GM18511 (cell line): ENCODE data around the gene PLCD1.
"Not testable (repeated sequence)": the region's sequence is repeated elsewhere in the genome, so short reads cannot be mapped to it uniquely, and the experiment has no call there.

Source experiments
- ATAC-seq: cut with Tn5 transposase; IDR thresholded peaks from one replicate; pipeline ENCODE4 v1.9.1; 2021; ENCODE audit warnings: mild to moderate bottlenecking, moderate library complexity; ENCODE audit not compliant: unreplicated experiment

PLCD1 gene

DNA sequence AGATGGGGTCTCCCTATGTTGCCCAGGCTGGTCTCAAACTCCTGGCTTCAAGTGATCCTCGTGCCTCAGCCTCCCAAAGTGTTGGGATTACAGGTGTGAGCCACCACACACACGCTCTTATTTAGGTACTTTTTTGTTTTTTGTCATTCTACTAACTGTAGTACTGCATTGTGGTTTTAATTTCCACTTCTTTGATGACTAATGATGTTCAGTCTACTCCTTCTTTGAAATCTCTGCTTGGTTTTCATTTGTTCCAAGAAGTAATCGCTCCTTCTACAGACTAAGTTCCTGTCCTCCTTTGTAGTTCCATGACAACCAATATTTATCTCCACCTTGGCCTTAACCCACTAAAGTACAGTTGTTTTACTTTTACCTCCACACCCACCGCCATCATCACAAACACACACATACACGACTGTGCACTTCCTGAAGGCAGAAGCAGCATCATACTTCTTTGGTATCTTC lies 9.0 kb upstream of the PLCD1 start:
- no peak for ATAC-seq

DNA sequence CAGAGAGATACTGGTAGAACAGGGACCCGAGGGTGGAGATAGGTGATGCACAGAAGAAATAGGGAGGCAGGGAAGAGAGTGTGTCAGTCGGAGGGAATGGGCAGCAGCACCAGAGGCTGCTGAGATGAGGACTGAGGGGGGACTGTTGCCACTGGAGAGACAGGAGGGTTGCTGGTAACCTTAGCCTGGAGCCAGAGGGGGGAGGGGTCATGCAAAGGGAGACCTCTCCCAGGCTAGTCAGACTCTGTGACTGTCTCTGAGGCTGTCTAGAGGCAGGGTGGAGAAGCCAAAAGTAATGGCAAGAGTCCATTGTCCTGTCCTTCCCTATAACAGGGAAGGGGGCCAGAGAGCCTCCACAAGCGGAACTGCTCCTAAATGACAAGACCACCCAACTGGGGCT lies 7.5 kb upstream of the PLCD1 start:
- no peak for ATAC-seq

DNA sequence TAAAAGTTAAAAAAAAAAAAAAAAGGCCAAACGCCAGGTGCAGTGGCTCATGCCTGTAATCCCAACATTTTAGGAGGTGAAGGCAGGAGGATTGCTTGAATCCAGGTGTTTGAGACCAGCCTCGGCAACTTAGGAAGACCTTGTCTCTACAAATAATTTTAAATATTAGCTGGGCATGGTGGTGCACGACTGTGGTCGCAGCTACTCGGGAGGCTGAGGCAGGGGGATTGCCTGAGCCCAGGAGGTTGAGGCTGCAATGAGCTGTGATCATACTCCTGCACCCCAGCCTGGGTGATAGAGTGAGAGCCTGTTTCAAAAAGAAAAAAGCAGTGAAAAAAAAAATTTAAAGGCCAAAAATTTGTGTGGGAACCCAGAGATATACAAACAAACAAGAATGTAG lies 6.8 kb upstream of the PLCD1 start:
- no peak for ATAC-seq

GRCh38 chr3:38034335-38034734 lies 4.9 kb upstream of the PLCD1 start:
- ATAC-seq = not testable (repeated sequence)

GRCh38 chr3:38033586-38033985 lies 4.1 kb upstream of the PLCD1 start:
- not testable (repeated sequence) for ATAC-seq

DNA sequence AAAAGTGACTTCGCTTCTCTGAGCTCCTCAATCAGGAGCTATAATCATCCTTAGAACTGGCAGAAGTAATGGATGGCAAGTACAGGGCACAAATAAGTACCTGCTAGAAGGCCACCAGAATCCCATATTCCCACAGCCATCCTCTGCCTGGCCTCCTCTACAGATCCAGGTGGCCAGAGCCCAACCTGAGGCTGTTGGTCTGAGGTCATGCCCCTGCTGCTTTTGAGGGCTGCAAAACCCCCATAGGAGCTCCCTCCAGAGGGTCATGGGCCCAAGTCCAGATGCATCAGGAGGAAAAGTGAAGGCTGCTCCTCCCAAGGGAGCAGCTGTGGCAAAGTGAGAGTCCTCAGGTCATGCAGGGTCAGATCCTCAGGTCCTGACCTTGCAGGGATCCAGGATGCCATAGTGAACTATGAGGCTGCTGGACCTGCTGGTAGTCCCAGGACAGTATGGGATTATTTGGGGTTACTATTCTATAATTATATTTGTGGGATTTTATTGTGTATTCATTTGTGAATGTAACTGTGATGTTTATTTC lies 3.0 kb upstream of the PLCD1 start:
- no peak for ATAC-seq

DNA sequence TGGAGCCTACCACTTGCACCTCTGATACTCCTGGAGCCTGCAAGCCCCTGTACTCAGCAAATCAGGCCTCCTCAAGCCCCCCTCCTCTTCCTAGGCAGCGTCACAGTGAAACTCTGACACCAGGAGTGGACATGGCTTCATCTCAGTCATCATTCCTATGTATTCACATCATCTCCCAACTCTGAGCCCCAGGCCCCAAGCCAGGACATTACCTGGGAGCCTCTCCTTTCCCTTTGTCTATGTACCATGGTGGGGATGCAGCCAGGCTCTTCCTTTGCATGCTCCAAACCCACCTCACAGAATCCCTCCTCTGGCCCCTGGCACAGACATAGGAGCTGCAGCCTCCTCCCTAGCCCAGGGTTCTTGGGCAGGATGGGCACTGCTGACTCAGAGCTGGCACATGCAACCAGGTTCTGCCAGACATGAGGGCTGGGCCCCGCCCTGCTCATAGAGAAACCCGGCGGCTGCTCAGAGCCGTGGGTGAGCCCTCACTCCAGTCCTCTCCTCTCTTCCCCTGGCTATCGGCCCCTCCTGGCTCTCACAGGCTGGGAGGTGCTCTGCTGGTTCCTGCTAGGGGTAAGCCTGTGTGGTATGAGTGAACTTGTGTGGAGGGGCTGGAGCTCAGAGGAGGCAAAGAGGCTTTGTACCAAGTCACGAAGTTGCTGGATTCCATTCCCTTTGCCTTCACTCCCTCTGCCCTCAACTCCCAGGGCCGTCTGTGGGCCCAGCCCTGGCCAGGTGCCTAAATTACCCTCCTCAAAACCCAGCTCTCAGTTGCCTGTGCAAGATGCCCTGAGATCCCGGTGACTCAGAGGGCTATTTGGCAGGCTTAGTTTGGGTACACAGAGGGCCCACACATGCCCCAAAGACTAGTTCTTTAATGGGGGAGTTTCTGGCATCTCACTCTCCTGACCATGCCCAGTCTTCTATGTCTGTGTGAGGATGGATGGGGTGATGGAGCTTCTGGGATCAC lies 1.9 kb upstream of the PLCD1 start:
- no peak for ATAC-seq

- ATAC-seq = no peak
These were observed 932 bp upstream of the PLCD1 start for GRCh38 chr3:38030126-38031021.

GRCh38 chr3:38028621-38029361 lies 651 bp downstream of the PLCD1 start:
- ATAC-seq = no peak

- ATAC-seq = no peak
These were observed 1.7 kb downstream of the PLCD1 start for GRCh38 chr3:38027466-38028465.

GRCh38 chr3:38026856-38027255 lies 2.6 kb downstream of the PLCD1 start:
- no peak for ATAC-seq

DNA sequence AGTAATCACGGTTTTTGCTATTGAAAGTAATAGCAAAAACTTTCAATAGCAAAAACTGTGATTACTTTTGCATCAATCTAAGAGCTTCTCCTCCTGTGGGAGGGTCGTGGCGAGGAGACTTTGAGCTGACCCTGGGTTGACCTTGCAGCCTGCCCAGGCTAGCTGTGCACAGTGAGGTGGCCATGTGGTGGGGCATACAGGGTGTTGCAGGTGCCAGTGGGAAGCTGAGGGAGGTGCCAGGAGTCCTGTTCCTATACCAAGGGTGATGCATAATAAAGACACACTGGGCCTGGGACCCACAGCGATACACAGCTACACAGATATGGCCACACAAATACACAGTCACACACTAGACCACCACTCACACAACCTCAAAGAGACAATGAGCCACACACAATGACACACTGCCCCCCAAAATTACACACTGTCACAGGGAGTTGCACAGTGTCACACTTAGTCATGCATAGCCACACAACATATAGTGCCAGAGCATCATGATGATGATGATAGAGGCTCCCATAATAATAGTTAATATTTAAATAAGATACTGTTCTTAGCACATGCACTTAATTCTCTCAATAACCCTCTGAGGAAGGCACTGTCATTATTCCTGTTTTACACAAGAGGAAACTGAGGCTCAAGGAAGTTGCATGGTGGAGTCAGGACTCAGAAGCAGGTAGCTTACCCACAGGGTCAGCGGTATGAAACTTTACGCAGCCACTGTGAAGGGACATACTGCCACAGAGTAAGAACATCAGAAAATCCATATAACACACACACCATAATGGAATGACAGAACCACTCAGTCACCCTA lies 6.3 kb downstream of the PLCD1 start:
- ATAC-seq = no peak

DNA sequence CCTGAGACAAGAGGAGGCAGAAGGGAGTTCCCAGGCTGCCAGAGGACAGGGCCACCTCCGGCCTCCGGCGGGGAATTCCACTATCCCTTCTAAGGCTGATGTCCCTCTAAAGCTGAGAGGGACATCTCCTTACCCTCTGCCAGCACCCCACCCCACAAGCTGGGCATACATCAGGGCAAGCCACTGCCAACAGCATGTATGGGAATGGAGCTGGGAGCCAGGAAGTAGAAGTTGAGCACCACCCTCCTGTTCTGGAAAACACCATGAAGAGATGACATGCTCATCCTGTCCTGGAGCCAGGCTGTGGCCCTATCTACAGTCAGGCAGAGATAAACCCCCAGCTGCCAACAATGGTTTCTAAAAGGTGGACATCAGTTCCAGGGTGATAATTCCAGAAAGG lies 7.1 kb downstream of the PLCD1 start:
- ATAC-seq = no peak

GRCh38 chr3:38021196-38021595 lies 8.2 kb downstream of the PLCD1 start:
- ATAC-seq = no peak

GRCh38 chr3:38020342-38020726 lies 9.1 kb downstream of the PLCD1 start:
- ATAC-seq = no peak

- no peak for ATAC-seq
These were observed 9.6 kb downstream of the PLCD1 start for GRCh38 chr3:38019658-38020341.

DNA sequence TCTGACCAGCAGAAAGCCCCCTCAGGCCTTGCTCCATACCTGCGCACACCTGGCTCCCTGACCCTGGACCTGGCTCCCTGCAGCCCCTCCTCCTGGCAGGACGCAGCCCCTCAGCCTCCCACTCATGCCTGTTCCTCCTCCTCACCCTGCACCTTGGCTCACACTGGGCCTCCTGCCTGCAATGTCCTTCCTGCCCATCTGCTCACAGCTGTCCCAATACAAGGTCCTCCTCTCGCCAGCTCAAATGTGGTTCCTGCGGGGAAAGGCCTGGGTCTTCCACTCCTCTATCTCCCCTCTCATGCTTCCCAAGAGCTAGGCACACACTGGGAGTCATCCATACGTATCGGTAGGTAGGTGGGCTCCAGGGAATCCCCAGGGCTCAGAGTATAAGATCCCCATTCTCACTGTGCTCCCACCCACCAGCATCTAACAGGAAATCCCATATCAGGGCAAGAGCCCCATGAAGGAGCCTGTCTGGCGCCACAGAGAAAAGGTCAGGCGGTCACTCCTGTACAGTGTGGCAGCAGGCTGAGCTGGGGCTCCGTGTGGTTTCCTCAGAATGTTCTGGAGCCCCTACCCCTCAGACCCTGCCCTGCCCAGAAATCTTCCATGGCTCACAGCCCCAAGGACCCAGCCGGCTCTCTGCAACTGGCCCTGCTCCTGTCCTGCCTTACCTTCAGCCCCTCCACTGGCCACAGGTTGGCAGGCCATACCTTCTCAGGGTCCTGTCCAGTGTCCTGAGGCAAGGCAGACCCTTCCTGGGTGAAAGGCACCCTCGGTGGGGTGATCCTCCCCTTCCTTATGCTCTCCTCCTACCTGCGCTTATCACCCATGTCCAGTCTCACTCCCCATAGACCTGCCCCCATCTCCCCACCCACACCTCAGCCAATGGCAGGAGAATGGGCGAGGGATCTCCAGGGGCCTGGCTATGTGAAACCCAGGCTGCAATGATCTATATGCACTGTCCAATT lies 10.9 kb downstream of the PLCD1 start:
- no peak for ATAC-seq
